HCT116 (cell line): Measurements from ENCODE around the gene MOG.

ENCODE experiments used
- ELF1 ChIP-seq: IDR thresholded peaks from 2 replicates; pipeline ENCODE4 v1.6.1; 2012; ENCODE audit warnings: low read depth, borderline replicate concordance
- EZH2 ChIP-seq: fragments of 200-600 bp; sonication (generic); IDR thresholded peaks from 2 replicates; pipeline ENCODE4 v1.6.1; 2017; ENCODE audit warnings: antibody characterized with exemption, mixed run types
- EZH2phosphoT487 ChIP-seq: fragments of 200-600 bp; IDR thresholded peaks from 2 replicates; pipeline ENCODE4 v1.6.1; 2018; ENCODE audit warnings: antibody characterized with exemption, borderline replicate concordance
- JUND ChIP-seq: IDR thresholded peaks from 2 replicates; pipeline ENCODE4 v1.6.1; 2012
- POLR2A ChIP-seq: IDR thresholded peaks from 2 replicates; pipeline ENCODE4 v1.7.0; 2011; ENCODE audit warnings: borderline replicate concordance; ENCODE audit not compliant: insufficient read depth, insufficient read length; ENCODE audit errors: extremely low read depth
- POLR2AphosphoS5 ChIP-seq: IDR thresholded peaks from 2 replicates; pipeline ENCODE4 v1.6.1; 2011; ENCODE audit warnings: mild to moderate bottlenecking, low read depth, low read length, moderate library complexity
- SP1 ChIP-seq: IDR thresholded peaks from 2 replicates; pipeline ENCODE4 v1.6.1; 2012; ENCODE audit warnings: low read depth
- TF ChIP-seq, protein P1 (sequence below): IDR thresholded peaks from 2 replicates; pipeline ENCODE4 v1.6.1; 2012; ENCODE audit warnings: low read depth
- TF ChIP-seq, protein P2 (sequence below), 3 experiments: fragments of 200-600 bp in 1 of 3; sonication (generic) in 1 of 3; IDR thresholded peaks in 2 of 3; conservative IDR thresholded peaks in 1 of 3; 2 replicates each; pipeline ENCODE4 v1.5.1; 2012 to 2017; ENCODE audit warnings: low read depth in 2 of 3, low read length in 2 of 3, antibody characterized with exemption in 1 of 3, borderline replicate concordance in 1 of 3, control low read depth in 1 of 3, mild to moderate bottlenecking in 1 of 3, mixed read lengths in 1 of 3, mixed run types in 1 of 3, moderate library complexity in 1 of 3; ENCODE audit not compliant: insufficient read depth in 1 of 3
- TF ChIP-seq, protein P3 (sequence below): IDR thresholded peaks from 2 replicates; pipeline ENCODE4 v1.6.1; 2012
- TF ChIP-seq, protein P4 (sequence below): IDR thresholded peaks from 2 replicates; pipeline ENCODE4 v1.6.1; 2012

DNA sequence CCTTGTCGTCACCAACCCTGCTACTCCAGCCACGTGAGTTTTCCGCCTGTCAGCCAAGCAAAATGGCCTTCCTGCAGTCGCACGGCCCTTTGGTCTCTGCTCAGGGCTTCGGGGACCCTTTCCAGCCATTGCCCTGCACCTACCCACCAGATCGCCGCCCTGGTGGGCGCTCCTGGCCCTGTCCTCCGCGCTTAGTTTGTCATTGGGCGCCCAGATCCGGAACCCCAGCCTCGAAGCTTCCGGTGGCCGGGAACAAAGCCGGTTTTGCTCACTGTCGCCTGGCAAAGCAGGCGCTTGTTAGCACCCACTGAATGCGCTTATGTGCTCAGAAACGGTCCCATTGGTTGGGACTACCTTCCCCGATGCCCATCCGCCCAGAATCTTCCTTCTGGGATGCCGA, 23.5 kb downstream of the MOG start:
- TF ChIP-seq, protein P1, sequence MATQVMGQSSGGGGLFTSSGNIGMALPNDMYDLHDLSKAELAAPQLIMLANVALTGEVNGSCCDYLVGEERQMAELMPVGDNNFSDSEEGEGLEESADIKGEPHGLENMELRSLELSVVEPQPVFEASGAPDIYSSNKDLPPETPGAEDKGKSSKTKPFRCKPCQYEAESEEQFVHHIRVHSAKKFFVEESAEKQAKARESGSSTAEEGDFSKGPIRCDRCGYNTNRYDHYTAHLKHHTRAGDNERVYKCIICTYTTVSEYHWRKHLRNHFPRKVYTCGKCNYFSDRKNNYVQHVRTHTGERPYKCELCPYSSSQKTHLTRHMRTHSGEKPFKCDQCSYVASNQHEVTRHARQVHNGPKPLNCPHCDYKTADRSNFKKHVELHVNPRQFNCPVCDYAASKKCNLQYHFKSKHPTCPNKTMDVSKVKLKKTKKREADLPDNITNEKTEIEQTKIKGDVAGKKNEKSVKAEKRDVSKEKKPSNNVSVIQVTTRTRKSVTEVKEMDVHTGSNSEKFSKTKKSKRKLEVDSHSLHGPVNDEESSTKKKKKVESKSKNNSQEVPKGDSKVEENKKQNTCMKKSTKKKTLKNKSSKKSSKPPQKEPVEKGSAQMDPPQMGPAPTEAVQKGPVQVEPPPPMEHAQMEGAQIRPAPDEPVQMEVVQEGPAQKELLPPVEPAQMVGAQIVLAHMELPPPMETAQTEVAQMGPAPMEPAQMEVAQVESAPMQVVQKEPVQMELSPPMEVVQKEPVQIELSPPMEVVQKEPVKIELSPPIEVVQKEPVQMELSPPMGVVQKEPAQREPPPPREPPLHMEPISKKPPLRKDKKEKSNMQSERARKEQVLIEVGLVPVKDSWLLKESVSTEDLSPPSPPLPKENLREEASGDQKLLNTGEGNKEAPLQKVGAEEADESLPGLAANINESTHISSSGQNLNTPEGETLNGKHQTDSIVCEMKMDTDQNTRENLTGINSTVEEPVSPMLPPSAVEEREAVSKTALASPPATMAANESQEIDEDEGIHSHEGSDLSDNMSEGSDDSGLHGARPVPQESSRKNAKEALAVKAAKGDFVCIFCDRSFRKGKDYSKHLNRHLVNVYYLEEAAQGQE, result no peak
- TF ChIP-seq, protein P2, sequence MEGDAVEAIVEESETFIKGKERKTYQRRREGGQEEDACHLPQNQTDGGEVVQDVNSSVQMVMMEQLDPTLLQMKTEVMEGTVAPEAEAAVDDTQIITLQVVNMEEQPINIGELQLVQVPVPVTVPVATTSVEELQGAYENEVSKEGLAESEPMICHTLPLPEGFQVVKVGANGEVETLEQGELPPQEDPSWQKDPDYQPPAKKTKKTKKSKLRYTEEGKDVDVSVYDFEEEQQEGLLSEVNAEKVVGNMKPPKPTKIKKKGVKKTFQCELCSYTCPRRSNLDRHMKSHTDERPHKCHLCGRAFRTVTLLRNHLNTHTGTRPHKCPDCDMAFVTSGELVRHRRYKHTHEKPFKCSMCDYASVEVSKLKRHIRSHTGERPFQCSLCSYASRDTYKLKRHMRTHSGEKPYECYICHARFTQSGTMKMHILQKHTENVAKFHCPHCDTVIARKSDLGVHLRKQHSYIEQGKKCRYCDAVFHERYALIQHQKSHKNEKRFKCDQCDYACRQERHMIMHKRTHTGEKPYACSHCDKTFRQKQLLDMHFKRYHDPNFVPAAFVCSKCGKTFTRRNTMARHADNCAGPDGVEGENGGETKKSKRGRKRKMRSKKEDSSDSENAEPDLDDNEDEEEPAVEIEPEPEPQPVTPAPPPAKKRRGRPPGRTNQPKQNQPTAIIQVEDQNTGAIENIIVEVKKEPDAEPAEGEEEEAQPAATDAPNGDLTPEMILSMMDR (IDR thresholded peaks at IDR 0.05 in 2 of 3, conservative IDR thresholded peaks at IDR 0.05 in 1 of 3; ENCODE audit: borderline replicate concordance in 1 of 3, insufficient read depth in 1 of 3, low read depth in 2 of 3, low read length in 2 of 3), result peak in 1 of 3 experiments; percentile 22; a peak in 1 of 6 replicates
- TF ChIP-seq JUND, result no peak
- no peak for TF ChIP-seq POLR2A
- no peak for TF ChIP-seq EZH2phosphoT487
- TF ChIP-seq, protein P3, sequence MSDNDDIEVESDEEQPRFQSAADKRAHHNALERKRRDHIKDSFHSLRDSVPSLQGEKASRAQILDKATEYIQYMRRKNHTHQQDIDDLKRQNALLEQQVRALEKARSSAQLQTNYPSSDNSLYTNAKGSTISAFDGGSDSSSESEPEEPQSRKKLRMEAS, result no peak
- no peak for TF ChIP-seq POLR2AphosphoS5
- TF ChIP-seq, protein P4, sequence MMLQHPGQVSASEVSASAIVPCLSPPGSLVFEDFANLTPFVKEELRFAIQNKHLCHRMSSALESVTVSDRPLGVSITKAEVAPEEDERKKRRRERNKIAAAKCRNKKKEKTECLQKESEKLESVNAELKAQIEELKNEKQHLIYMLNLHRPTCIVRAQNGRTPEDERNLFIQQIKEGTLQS, result no peak
- no peak for TF ChIP-seq ELF1
- TF ChIP-seq EZH2, result no peak
- TF ChIP-seq SP1, result no peak
